ENCODE results near the gene OSBPL2. TPM values are rescaled to one million over a fixed set of nuclear protein-coding genes. Genes with fewer than 3 reads are reported as not detected.

OSBPL2 gene
- polyA plus RNA-seq, 1 experiment: 20.5 TPM

- DNase-seq (ENCODE audit: low read depth): no peak
- CTCF ChIA-PET: no interaction called here
- POLR2A ChIA-PET: no interaction called here
These were observed 94.9 kb downstream of the OSBPL2 start for GRCh38 chr20:62332989-62333819.

GRCh38 chr20:62333820-62334595 is 95.7 kb downstream of the OSBPL2 start:
- TF ChIP-seq, protein P1, sequence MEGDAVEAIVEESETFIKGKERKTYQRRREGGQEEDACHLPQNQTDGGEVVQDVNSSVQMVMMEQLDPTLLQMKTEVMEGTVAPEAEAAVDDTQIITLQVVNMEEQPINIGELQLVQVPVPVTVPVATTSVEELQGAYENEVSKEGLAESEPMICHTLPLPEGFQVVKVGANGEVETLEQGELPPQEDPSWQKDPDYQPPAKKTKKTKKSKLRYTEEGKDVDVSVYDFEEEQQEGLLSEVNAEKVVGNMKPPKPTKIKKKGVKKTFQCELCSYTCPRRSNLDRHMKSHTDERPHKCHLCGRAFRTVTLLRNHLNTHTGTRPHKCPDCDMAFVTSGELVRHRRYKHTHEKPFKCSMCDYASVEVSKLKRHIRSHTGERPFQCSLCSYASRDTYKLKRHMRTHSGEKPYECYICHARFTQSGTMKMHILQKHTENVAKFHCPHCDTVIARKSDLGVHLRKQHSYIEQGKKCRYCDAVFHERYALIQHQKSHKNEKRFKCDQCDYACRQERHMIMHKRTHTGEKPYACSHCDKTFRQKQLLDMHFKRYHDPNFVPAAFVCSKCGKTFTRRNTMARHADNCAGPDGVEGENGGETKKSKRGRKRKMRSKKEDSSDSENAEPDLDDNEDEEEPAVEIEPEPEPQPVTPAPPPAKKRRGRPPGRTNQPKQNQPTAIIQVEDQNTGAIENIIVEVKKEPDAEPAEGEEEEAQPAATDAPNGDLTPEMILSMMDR (IDR thresholded peaks at IDR 0.05; ENCODE audit: insufficient read depth, low read depth, low read length): no peak
- ChIA-PET CTCF (no interaction called here), POLR2A (no interaction called here)
- DNase-seq (ENCODE audit: low read depth): no peak
- no peak overlapping the region for H3K4me3 ChIP-seq (ENCODE audit: low read depth, low read length)
- H3K36me3 ChIP-seq (ENCODE audit: control insufficient read depth, insufficient read depth, low read length): peaks cover 2% of the 10 kb centered on the region; the same call in 1 of the 2 replicates
- no peaks in the 10 kb centered on the region for H3K27me3 ChIP-seq (ENCODE audit: control insufficient read depth, insufficient read depth, low read length)

More at GRCh38 chr20:62332989-62333819, 94.9 kb downstream of the OSBPL2 start:
- TF ChIP-seq, protein P1 (IDR thresholded peaks at IDR 0.05; ENCODE audit: insufficient read depth, low read depth, low read length): no peak
- Histone ChIP-seq H3K36me3 (ENCODE audit: control insufficient read depth, insufficient read depth, low read length) (peaks cover 2% of the 10 kb centered on the region; the same call in 1 of the 2 replicates), H3K27me3 (ENCODE audit: control insufficient read depth, insufficient read depth, low read length) (no peaks in the 10 kb centered on the region), H3K4me3 (ENCODE audit: low read depth, low read length) (no peak overlapping the region)

- ChIA-PET POLR2A (no interaction called here), CTCF (no interaction called here)
- Histone ChIP-seq H3K36me3 (ENCODE audit: control insufficient read depth, insufficient read depth, low read length) (no peaks in the 10 kb centered on the region), H3K27me3 (ENCODE audit: control insufficient read depth, insufficient read depth, low read length) (no peaks in the 10 kb centered on the region), H3K4me3 (ENCODE audit: low read depth, low read length) (no peak overlapping the region)
- no peak for DNase-seq (ENCODE audit: low read depth)
- TF ChIP-seq, protein P1 (IDR thresholded peaks at IDR 0.05; ENCODE audit: insufficient read depth, low read depth, low read length): no peak
These were observed 96.6 kb downstream of the OSBPL2 start for GRCh38 chr20:62334881-62335280.

DNA sequence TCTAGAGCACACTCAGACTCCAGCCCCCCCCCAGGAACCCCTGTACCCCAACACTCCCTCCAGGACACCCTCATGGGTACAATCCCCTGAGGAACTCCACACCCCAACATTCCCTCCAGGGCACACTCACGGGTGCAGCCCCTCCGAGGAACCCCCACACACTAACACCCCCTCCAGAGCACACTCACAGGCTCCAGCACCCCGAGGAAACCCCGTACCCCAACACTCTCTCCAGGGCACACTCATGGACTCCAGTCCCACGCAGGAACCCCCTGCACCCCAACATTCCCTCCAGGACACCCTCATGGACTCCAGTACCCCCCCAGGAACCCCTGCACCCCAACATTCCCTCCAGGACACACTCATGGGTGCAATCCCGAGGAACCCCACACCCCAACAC is 97.2 kb downstream of the OSBPL2 start:
- TF ChIP-seq, protein P1 (IDR thresholded peaks at IDR 0.05; ENCODE audit: insufficient read depth, low read depth, low read length): no peak
- ChIA-PET POLR2A (no interaction called here), CTCF (no interaction called here)
- H3K36me3 ChIP-seq (ENCODE audit: control insufficient read depth, insufficient read depth, low read length): no peaks in the 10 kb centered on the region
- H3K4me3 ChIP-seq (ENCODE audit: low read depth, low read length): no peak overlapping the region
- H3K27me3 ChIP-seq (ENCODE audit: control insufficient read depth, insufficient read depth, low read length): no peaks in the 10 kb centered on the region
- DNase-seq (ENCODE audit: low read depth): no peak

DNA sequence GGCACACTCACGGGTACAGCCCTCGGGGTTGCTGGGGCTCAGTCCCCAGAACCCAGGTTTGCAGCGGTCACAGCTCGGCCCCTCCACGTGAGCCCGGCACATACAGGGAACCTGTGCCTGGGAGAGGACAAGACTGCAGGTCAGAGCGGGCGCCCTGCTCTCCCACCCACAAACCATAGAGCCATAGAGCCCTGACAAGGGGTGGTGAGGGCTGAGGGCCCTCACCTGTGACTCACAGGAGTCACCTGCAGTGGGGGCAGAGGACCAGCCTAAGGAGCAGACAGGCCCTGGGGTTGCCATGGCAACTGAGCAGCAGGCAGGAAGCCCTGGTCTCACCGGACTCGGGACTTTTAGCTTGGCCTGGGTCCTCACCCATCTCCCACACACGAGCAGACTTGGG is 98.0 kb downstream of the OSBPL2 start:
- TF ChIP-seq, protein P1 (IDR thresholded peaks at IDR 0.05; ENCODE audit: insufficient read depth, low read depth, low read length): no peak
- H3K4me3 ChIP-seq (ENCODE audit: low read depth, low read length): no peak overlapping the region
- POLR2A ChIA-PET: no interaction called here
- CTCF ChIA-PET: interaction anchor here (1.1 kb wide), 1 partner anchor 46 kb away, joined by 3 read pairs; no protein-coding TSS in a partner anchor
- H3K36me3 ChIP-seq (ENCODE audit: control insufficient read depth, insufficient read depth, low read length): no peaks in the 10 kb centered on the region
- H3K27me3 ChIP-seq (ENCODE audit: control insufficient read depth, insufficient read depth, low read length): no peaks in the 10 kb centered on the region
- no peak for DNase-seq (ENCODE audit: low read depth)
